Activated CD4-positive, alpha-beta T cell treated with anti-CD3 and anti-CD28 coated beads, Interleukin-2, Interleukin-6, amounts not matched to agents 100 ng/mL and 50 ng/mL, durations not matched to agents 16 hours and 8 hours (primary cell): ENCODE results near the gene PEX12.
"Not testable (repeated sequence)": the region's sequence is repeated elsewhere in the genome, so short reads cannot be mapped to it uniquely, and the experiment has no call there.

Experiments used
- DNase-seq: peaks from one replicate; pipeline ENCODE4 v3.0.0-alpha.2; 2020

Gene PEX12

GRCh38 chr17:35534576-35535093 lies 43.7 kb downstream of the PEX12 start:
- DNase-seq: no peak

- DNase-seq: peak; percentile 39
Measured at GRCh38 chr17:35531160-35531559, 47.2 kb downstream of the PEX12 start.

- no peak for DNase-seq
Measured at GRCh38 chr17:35529866-35530265, 48.5 kb downstream of the PEX12 start.

- not testable (repeated sequence) for DNase-seq
Measured at GRCh38 chr17:35529326-35529725, 49.0 kb downstream of the PEX12 start.
